Neutrophil (primary cell): ENCODE measurements around the gene SIAH1.
"Not testable (repeated sequence)": the region's sequence is repeated elsewhere in the genome, so short reads cannot be mapped to it uniquely, and the experiment has no call there.

Experiments
- H3K27ac ChIP-seq: fragments of 200-600 bp; sonication (generic); 2 replicates; pipeline ENCODE4 v1.5.1; 2016; ENCODE audit warnings: mild to moderate bottlenecking, moderate library complexity
- H3K27me3 ChIP-seq: fragments of 200-600 bp; sonication (generic); 2 replicates; pipeline ENCODE4 v1.6.0; 2016; ENCODE audit warnings: mild to moderate bottlenecking
- H3K36me3 ChIP-seq: fragments of 200-600 bp; sonication (generic); 2 replicates; pipeline ENCODE4 v1.5.1; 2017
- H3K4me1 ChIP-seq, 2 experiments: fragments of 200-600 bp in 1 of 2; sonication (generic) in 1 of 2; 1 replicate in 1 of 2; 2 replicates in 1 of 2; pipeline versions ENCODE4 v1.5.1 to v1.6.1; 2013 to 2016; ENCODE audit warnings: low read depth in 1 of 2, low read length in 1 of 2, mild to moderate bottlenecking in 1 of 2, moderate library complexity in 1 of 2; ENCODE audit not compliant: control insufficient read depth in 1 of 2, insufficient read depth in 1 of 2
- H3K4me3 ChIP-seq, 2 experiments: fragments of 200-600 bp in 1 of 2; sonication (generic) in 1 of 2; 1 replicate in 1 of 2; 2 replicates in 1 of 2; pipeline ENCODE4 v1.5.1; 2013 to 2016; ENCODE audit warnings: low read depth in 1 of 2, low read length in 1 of 2, mild to moderate bottlenecking in 1 of 2, moderate library complexity in 1 of 2
- H3K9me3 ChIP-seq: fragments of 200-600 bp; sonication (generic); 2 replicates; pipeline ENCODE4 v1.5.1; 2016
- CTCF ChIP-seq: fragments of 200-600 bp; sonication (generic); IDR thresholded peaks from 2 replicates; pipeline ENCODE4 v1.5.1; 2016; ENCODE audit warnings: antibody characterized with exemption

Gene SIAH1

GRCh38 chr16:48420437-48420836 lies 35.2 kb upstream of the SIAH1 start:
- H3K9me3 ChIP-seq, result no peaks in the 10 kb centered on the region
- no peak overlapping the region for H3K27ac ChIP-seq
- H3K4me1 ChIP-seq, result no peaks in the 10 kb centered on the region
- no peak for TF ChIP-seq CTCF
- H3K4me3 ChIP-seq, result no peak overlapping the region
- no peaks in the 10 kb centered on the region for H3K27me3 ChIP-seq
- no peaks in the 10 kb centered on the region for H3K36me3 ChIP-seq

GRCh38 chr16:48416617-48417016 lies 31.4 kb upstream of the SIAH1 start:
- H3K36me3 ChIP-seq, H3K4me1 ChIP-seq, H3K4me3 ChIP-seq, H3K27ac ChIP-seq, H3K27me3 ChIP-seq, H3K9me3 ChIP-seq: not testable (repeated sequence)

GRCh38 chr16:48413272-48413671 lies 28.1 kb upstream of the SIAH1 start:
- no peak overlapping the region for H3K4me3 ChIP-seq
- TF ChIP-seq CTCF, result no peak
- no peak overlapping the region for H3K27ac ChIP-seq
- no peaks in the 10 kb centered on the region for H3K27me3 ChIP-seq
- H3K4me1 ChIP-seq, result no peaks in the 10 kb centered on the region
- no peaks in the 10 kb centered on the region for H3K36me3 ChIP-seq
- H3K9me3 ChIP-seq, result no peaks in the 10 kb centered on the region

- no peak overlapping the region for H3K27ac ChIP-seq
- H3K36me3 ChIP-seq, result no peaks in the 10 kb centered on the region
Measured at GRCh38 chr16:48409839-48410632, 24.8 kb upstream of the SIAH1 start.

GRCh38 chr16:48408688-48409087 lies 23.5 kb upstream of the SIAH1 start:
- Histone ChIP-seq H3K4me3 (no peak overlapping the region), H3K27me3 (no peaks in the 10 kb centered on the region), H3K36me3 (no peaks in the 10 kb centered on the region), H3K4me1 (no peaks in the 10 kb centered on the region), H3K27ac (no peak overlapping the region), H3K9me3 (no peaks in the 10 kb centered on the region)
- no peak for TF ChIP-seq CTCF

More at GRCh38 chr16:48409839-48410632, 24.8 kb upstream of the SIAH1 start:
- Histone ChIP-seq H3K4me3 (no peak overlapping the region), H3K4me1 (no peaks in the 10 kb centered on the region), H3K27me3 (no peaks in the 10 kb centered on the region), H3K9me3 (no peaks in the 10 kb centered on the region)
- no peak for TF ChIP-seq CTCF

- Histone ChIP-seq H3K36me3 (no peaks in the 10 kb centered on the region), H3K4me3 (no peak overlapping the region), H3K27me3 (no peaks in the 10 kb centered on the region), H3K27ac (no peak overlapping the region), H3K9me3 (no peaks in the 10 kb centered on the region), H3K4me1 (no peaks in the 10 kb centered on the region)
- TF ChIP-seq CTCF, result no peak
Measured at GRCh38 chr16:48405907-48406306, 20.7 kb upstream of the SIAH1 start.
